Loucy (cell line): ENCODE data around the gene DMRT3.

Experiments used
- H2AFZ ChIP-seq: fragments of 200-600 bp; sonication (generic); 2 replicates; pipeline ENCODE4 v1.6.0; 2016; ENCODE audit warnings: antibody characterized with exemption, mild to moderate bottlenecking, low read length, moderate library complexity
- H3F3A ChIP-seq: fragments of 200-600 bp; 2 replicates; pipeline ENCODE4 v1.6.0; 2016; ENCODE audit warnings: antibody characterized with exemption, low read depth, mild to moderate bottlenecking
- H3K27me3 ChIP-seq: fragments of 200-600 bp; sonication (generic); 2 replicates; pipeline ENCODE4 v1.6.1; 2014; ENCODE audit warnings: low read length, mild to moderate bottlenecking; ENCODE audit not compliant: insufficient read depth, poor library complexity, severe bottlenecking
- H3K36me3 ChIP-seq: fragments of 200-600 bp; sonication (generic); 2 replicates; pipeline ENCODE4 v1.6.1; 2016; ENCODE audit warnings: low read length; ENCODE audit not compliant: insufficient read depth
- H3K4me1 ChIP-seq: fragments of 200-600 bp; sonication (generic); 2 replicates; pipeline ENCODE4 v1.5.1; 2014; ENCODE audit warnings: low read length, mild to moderate bottlenecking; ENCODE audit not compliant: insufficient read depth, poor library complexity, severe bottlenecking
- H3K4me2 ChIP-seq: fragments of 200-600 bp; sonication (generic); 2 replicates; pipeline ENCODE4 v1.6.0; 2014; ENCODE audit warnings: antibody characterized with exemption, low read length, low read depth, mild to moderate bottlenecking; ENCODE audit not compliant: poor library complexity, severe bottlenecking
- H3K4me3 ChIP-seq: fragments of 200-600 bp; sonication (generic); 2 replicates; pipeline ENCODE4 v1.5.1; 2014; ENCODE audit warnings: low read length, mild to moderate bottlenecking, mixed read lengths; ENCODE audit not compliant: poor library complexity, severe bottlenecking
- H3K79me2 ChIP-seq: fragments of 200-600 bp; sonication (generic); 2 replicates; pipeline ENCODE4 v1.6.1; 2014; ENCODE audit warnings: low read length; ENCODE audit not compliant: insufficient read depth
- H3K9ac ChIP-seq: fragments of 200-600 bp; sonication (generic); 2 replicates; pipeline ENCODE4 v1.6.0; 2014; ENCODE audit warnings: mild to moderate bottlenecking, low read depth, low read length, moderate library complexity; ENCODE audit not compliant: poor library complexity, severe bottlenecking
- H3K9me2 ChIP-seq: fragments of 200-600 bp; sonication (generic); replicated peaks from 2 replicates; pipeline ENCODE4 v1.6.1; 2016; ENCODE audit warnings: low read depth, low read length, mixed read lengths
- H3K9me3 ChIP-seq: fragments of 200-600 bp; sonication (generic); 2 replicates; pipeline ENCODE4 v1.6.1; 2014; ENCODE audit warnings: mild to moderate bottlenecking, antibody characterized with exemption, low read length, low read depth; ENCODE audit not compliant: insufficient read depth
- H4K20me1 ChIP-seq: fragments of 200-600 bp; sonication (generic); 2 replicates; pipeline ENCODE4 v1.6.0; 2014; ENCODE audit warnings: antibody characterized with exemption, low read length, mild to moderate bottlenecking; ENCODE audit not compliant: insufficient read depth, poor library complexity, severe bottlenecking
- EZH2phosphoT487 ChIP-seq: fragments of 200-600 bp; IDR thresholded peaks from 2 replicates; pipeline ENCODE4 v1.6.1; 2018; ENCODE audit warnings: antibody characterized with exemption, mild to moderate bottlenecking, moderate library complexity, borderline replicate concordance
- TF ChIP-seq, protein P1 (sequence below): fragments of 200-600 bp; sonication (generic); conservative IDR thresholded peaks from 2 replicates; pipeline ENCODE4 v1.5.1; 2014; ENCODE audit warnings: mild to moderate bottlenecking, antibody characterized with exemption, low read length

Gene DMRT3

GRCh38 chr9:1007312-1007711 lies 30.9 kb downstream of the DMRT3 start:
- Histone ChIP-seq H3K9ac (no peak overlapping the region), H3K4me1 (peaks cover 23% of the 10 kb centered on the region), H3F3A (no peaks in the 10 kb centered on the region), H3K9me3 (no peaks in the 10 kb centered on the region), H3K79me2 (no peaks in the 10 kb centered on the region), H3K36me3 (no peaks in the 10 kb centered on the region), H3K4me2 (no peak overlapping the region), H3K4me3 (no peak overlapping the region), H2AFZ (no peak overlapping the region), H4K20me1 (no peaks in the 10 kb centered on the region), H3K27me3 (no peaks in the 10 kb centered on the region), H3K9me2 (no peaks in the 10 kb centered on the region)
- TF ChIP-seq, protein P1, sequence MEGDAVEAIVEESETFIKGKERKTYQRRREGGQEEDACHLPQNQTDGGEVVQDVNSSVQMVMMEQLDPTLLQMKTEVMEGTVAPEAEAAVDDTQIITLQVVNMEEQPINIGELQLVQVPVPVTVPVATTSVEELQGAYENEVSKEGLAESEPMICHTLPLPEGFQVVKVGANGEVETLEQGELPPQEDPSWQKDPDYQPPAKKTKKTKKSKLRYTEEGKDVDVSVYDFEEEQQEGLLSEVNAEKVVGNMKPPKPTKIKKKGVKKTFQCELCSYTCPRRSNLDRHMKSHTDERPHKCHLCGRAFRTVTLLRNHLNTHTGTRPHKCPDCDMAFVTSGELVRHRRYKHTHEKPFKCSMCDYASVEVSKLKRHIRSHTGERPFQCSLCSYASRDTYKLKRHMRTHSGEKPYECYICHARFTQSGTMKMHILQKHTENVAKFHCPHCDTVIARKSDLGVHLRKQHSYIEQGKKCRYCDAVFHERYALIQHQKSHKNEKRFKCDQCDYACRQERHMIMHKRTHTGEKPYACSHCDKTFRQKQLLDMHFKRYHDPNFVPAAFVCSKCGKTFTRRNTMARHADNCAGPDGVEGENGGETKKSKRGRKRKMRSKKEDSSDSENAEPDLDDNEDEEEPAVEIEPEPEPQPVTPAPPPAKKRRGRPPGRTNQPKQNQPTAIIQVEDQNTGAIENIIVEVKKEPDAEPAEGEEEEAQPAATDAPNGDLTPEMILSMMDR, result no peak
- TF ChIP-seq EZH2phosphoT487, result no peak

- Histone ChIP-seq H3K9me3 (no peaks in the 10 kb centered on the region), H3K9me2 (no peaks in the 10 kb centered on the region), H3K4me1 (peaks cover 19% of the 10 kb centered on the region), H3K4me3 (no peak overlapping the region), H3F3A (no peaks in the 10 kb centered on the region), H3K27me3 (no peaks in the 10 kb centered on the region), H3K4me2 (no peak overlapping the region), H2AFZ (no peak overlapping the region), H3K79me2 (no peaks in the 10 kb centered on the region), H4K20me1 (no peaks in the 10 kb centered on the region), H3K9ac (no peak overlapping the region), H3K36me3 (no peaks in the 10 kb centered on the region)
- no peak for TF ChIP-seq EZH2phosphoT487
- TF ChIP-seq, protein P1, result no peak
These were observed 31.8 kb downstream of the DMRT3 start for GRCh38 chr9:1008216-1008615.

GRCh38 chr9:1009101-1009707 lies 32.7 kb downstream of the DMRT3 start:
- no peak overlapping the region for H3K4me3 ChIP-seq
- no peaks in the 10 kb centered on the region for H3K36me3 ChIP-seq
- H3K4me2 ChIP-seq, result no peak overlapping the region
- peaks cover 19% of the 10 kb centered on the region for H3K4me1 ChIP-seq
- H3F3A ChIP-seq, result no peaks in the 10 kb centered on the region
- H3K9ac ChIP-seq, result peak overlapping the region; percentile 40
- TF ChIP-seq, protein P1, result peak; percentile 98
- no peak for TF ChIP-seq EZH2phosphoT487
- peak overlapping the region; percentile 7; the same call in 1 of the 2 replicates for H2AFZ ChIP-seq
- H3K9me2 ChIP-seq, result no peaks in the 10 kb centered on the region
- H3K9me3 ChIP-seq, result no peaks in the 10 kb centered on the region
- H4K20me1 ChIP-seq, result no peaks in the 10 kb centered on the region
- H3K27me3 ChIP-seq, result no peaks in the 10 kb centered on the region
- no peaks in the 10 kb centered on the region for H3K79me2 ChIP-seq
